ENCODE measurements around the gene RPA1.

Gene RPA1

DNA sequence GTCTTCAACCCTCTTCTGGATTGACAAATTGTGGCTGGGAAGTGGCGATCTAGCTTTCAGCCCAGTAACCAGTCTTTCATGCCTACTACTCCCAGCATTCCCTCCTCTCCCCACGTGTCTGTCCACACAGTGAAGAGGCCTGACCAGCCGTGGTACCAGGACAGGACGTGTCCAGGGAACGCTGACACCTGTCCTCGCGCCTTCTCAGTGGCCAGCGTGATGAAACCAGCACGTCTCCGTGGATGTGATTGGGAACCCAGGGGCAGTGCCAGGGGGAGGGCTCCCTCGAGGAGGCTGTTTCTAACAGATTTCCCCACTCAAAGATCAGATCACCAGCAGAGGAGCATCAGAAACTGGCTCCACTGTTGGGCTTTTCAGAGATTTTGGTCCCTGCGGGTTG lies 69.1 kb downstream of the RPA1 start:
- TF ChIP-seq, protein P1, sequence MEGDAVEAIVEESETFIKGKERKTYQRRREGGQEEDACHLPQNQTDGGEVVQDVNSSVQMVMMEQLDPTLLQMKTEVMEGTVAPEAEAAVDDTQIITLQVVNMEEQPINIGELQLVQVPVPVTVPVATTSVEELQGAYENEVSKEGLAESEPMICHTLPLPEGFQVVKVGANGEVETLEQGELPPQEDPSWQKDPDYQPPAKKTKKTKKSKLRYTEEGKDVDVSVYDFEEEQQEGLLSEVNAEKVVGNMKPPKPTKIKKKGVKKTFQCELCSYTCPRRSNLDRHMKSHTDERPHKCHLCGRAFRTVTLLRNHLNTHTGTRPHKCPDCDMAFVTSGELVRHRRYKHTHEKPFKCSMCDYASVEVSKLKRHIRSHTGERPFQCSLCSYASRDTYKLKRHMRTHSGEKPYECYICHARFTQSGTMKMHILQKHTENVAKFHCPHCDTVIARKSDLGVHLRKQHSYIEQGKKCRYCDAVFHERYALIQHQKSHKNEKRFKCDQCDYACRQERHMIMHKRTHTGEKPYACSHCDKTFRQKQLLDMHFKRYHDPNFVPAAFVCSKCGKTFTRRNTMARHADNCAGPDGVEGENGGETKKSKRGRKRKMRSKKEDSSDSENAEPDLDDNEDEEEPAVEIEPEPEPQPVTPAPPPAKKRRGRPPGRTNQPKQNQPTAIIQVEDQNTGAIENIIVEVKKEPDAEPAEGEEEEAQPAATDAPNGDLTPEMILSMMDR (IDR thresholded peaks at IDR 0.05) = no peak

DNA sequence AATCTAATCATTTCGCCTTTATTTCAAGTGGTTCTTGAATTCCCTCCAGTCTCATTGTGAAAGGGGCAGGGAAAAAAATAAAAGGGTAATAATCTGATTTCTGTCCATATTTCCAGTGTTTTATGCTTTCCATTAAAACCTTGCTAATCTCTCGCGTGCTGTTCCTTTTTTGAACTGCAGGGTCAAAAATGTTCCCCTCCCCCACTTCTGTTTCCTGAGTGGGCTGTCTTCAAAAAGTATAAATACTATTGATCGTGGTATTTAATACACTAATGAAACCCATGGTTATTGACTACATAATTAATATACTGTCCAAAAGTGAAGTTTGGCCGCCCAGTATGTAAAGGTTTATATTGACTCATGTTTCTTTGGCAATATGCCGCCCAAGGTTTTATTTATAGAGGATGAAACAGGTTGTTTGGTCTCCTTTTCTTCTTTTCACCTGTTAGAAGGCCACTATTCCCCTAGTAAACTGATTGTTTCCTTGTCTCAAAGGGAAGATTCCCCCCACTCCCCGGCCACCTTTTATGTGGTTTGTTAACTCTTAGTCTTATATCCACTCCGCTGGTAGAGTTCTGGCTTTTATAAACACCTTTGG lies 69.7 kb downstream of the RPA1 start:
- TF ChIP-seq, protein P1 (IDR thresholded peaks at IDR 0.05) = 0 out of 2 replicates have a peak, but pooled peaks have one; percentile 29

DNA sequence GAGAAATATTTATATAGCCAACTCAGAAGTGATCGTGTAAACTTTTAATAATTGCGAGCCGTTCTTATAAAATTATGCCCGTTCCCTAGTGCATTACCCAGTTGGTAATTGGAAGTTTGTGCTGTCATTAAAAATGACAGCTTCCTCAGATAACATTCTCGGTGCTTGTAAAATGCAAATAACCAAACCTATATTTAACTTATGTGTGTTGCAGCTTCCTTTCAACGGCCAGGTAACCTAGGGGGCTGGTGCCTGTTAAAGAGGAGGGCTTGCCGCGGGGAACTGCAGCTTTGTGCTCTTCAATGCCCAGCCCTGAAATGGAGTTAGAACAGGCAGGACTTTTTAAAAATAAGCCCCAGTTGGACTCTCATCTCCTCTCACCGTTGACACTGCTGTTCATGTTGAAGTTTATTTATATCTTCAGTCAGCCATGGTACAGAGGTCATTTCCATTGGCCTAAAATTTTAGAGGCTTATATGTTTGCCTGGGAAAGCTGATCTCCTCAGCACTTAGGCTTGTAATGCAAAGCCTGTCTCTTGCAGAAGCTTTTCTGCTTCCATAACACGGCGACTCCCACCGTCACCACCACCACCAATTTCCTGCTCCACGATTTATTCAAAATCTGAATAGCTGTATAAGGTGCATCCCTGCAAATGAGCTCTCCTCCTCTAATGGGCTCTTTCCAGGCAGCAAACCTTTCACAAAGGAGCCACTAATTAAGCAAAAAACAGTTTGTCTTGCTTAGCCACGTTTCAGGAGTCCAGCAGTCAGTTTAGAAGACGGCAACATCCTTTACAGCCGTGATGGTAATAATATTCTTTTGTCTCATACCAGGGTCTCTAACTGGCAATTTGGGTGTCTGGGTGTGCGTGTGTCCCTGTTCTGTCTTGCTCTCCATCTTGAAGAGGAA lies 74.7 kb downstream of the RPA1 start:
- TF ChIP-seq, protein P1 (IDR thresholded peaks at IDR 0.05) = no peak

DNA sequence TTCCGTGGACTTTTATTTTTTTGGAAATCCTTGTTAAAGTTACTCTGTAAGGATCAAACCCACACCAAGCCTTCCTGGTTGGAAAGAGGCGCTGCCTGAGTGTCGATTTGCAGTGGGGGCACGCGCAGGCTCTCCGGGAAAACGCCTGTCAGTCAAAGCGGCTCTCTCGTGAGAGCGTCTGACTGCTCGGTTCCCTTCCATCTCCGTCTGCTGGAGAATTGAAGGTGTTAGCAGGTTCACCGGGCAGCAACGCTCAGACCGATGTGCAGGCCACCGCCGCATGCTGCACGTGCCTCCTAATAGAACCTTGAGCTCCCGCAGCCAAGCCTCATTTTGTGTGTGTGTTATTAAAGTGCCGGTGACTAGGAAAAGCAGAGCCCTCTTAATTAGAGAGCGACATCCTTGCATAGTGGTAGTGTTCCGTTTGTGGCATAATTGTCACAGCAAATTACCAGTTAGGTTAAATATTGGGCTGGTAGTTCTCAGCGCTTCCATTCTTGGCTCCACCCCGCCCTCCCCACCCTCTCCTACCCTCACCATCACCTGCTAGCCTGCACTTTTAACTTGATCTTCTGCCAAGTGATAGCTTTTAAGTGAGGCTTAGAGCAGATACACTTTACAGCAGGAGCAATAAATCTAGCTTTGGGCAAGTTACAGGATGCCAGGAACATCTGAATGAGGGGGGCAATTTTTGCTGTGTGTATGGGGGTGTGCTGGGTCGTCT lies 75.5 kb downstream of the RPA1 start:
- TF ChIP-seq, protein P1 (IDR thresholded peaks at IDR 0.05) = no peak

DNA sequence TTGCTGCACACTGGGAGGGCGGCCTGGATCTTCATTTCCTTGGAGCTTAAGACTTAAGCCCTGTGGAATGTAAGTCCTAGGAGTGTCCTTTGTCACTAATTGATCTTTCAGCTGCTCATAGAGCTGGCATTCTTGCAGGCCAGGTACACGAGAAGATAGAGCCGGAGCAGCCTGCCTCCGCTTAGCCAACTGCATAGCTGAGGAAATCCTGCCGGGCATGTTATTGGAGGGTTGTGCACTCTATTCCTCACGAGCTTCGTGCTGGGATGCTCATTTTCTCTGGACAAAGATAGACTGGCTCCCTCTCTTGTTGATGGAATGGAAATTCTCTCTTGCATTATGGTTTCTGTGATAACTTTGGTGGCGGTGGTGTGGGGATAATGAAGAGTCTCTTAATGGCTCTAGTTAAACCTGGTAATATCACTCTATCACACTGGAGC lies 76.9 kb downstream of the RPA1 start:
- TF ChIP-seq, protein P1 (IDR thresholded peaks at IDR 0.05) = no peak

DNA sequence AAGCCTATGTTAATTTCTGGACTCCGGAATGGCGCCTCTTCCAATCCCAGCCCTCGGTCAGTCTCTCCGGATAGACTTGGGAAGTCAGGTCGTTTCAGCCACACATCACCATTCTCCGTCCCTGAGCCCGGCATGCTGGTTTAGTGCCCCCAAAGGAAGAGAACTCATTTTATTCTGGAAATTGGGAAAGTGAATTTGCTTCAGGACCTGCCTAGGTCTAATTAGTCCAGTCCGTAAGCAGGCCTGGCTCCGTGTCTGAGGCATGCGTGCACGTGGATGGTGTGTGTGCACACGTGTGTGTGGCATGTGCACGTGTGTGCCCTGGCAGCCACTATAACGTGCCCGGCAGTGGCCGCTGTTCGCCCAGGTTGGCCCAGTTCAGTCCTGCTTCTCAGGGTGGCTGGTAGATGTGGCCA lies 77.4 kb downstream of the RPA1 start:
- TF ChIP-seq, protein P1 (IDR thresholded peaks at IDR 0.05) = no peak

DNA sequence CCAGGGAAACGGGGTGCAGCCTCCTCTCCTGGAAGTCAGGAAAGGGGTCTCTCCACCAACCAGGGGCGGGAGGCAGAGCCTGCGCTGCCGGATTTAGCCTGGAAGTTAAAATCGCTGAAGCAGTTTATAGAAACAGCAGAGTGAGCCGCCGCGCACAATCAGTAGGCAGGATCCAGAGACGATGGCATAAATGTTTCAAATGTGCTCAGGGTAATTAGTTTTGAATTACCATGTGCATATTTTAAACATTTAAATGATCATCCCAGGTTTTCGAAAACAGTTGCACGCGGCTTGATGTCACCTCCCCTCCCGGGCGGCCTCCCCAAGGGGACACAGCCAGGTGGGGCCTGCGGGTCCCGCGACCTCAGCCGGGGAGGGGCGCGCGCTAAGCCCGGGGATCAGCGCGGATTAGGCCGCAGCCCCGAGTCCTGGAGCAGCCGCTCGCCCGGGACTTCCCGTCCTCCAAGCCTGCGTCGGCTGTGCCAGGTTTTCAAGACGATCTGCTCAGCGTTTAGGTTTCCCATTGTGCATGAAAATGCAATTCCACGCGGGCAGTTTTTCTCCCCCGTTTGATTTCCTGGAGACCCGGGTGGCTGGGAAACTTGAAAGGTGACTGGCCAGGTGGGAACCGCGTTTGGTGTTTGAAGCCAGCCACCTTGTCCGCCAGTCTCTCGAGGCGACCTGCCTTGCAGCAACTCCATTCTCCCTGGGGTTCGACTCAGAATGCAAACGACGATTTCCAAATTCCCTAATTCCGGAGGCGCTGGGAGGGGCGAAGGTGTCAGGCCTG lies 78.3 kb downstream of the RPA1 start:
- TF ChIP-seq, protein P1 (IDR thresholded peaks at IDR 0.05) = no peak
